ENCODE results near the gene SPG7.

- TF ChIP-seq NBN (IDR thresholded peaks at IDR 0.05; ENCODE audit: low read depth) = no peak
- no peak for TF ChIP-seq SPI1 (IDR thresholded peaks at IDR 0.05; ENCODE audit: borderline replicate concordance, low read depth, low read length)
- no peak for TF ChIP-seq ZFX (CRISPR knock-in tag; IDR thresholded peaks at IDR 0.05)
- TF ChIP-seq, protein P1, sequence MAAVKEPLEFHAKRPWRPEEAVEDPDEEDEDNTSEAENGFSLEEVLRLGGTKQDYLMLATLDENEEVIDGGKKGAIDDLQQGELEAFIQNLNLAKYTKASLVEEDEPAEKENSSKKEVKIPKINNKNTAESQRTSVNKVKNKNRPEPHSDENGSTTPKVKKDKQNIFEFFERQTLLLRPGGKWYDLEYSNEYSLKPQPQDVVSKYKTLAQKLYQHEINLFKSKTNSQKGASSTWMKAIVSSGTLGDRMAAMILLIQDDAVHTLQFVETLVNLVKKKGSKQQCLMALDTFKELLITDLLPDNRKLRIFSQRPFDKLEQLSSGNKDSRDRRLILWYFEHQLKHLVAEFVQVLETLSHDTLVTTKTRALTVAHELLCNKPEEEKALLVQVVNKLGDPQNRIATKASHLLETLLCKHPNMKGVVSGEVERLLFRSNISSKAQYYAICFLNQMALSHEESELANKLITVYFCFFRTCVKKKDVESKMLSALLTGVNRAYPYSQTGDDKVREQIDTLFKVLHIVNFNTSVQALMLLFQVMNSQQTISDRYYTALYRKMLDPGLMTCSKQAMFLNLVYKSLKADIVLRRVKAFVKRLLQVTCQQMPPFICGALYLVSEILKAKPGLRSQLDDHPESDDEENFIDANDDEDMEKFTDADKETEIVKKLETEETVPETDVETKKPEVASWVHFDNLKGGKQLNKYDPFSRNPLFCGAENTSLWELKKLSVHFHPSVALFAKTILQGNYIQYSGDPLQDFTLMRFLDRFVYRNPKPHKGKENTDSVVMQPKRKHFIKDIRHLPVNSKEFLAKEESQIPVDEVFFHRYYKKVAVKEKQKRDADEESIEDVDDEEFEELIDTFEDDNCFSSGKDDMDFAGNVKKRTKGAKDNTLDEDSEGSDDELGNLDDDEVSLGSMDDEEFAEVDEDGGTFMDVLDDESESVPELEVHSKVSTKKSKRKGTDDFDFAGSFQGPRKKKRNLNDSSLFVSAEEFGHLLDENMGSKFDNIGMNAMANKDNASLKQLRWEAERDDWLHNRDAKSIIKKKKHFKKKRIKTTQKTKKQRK (IDR thresholded peaks at IDR 0.05; ENCODE audit: borderline replicate concordance, low read depth, low read length) = no peak
- TF ChIP-seq EZH2 (IDR thresholded peaks at IDR 0.05; ENCODE audit: borderline replicate concordance, low read depth, low read length) = no peak
Observed at GRCh38 chr16:89495121-89495520, 13.1 kb upstream of the SPG7 start.
